Camera-type eye (tissue), 1 donor: Measurements from ENCODE around the gene LEKR1. TPM values are rescaled to one million over a fixed set of nuclear protein-coding genes. Genes with fewer than 3 reads are reported as not detected.

Source experiments
- total RNA-seq: library from RNA; depleted of rRNA; stranded (reverse); fragments of >200 nt; gene quantifications from one replicate; pipeline ENCODE4 v1.2.3, GENCODE V29; 2014

Gene LEKR1
- 4.5 TPM for total RNA-seq

GRCh38 chr3:156826144-156826895 lies at the start of gene LEKR1:
TSS of gene LEKR1 (plus strand) at chr3:156826353. CDS start at chr3:156829330, 2,977 bp downstream.

Other genes with a start within 250 kb of the LEKR1 start
- 56.8 TPM for gene TIPARP, start 151.8 kb upstream of the LEKR1 start, total RNA-seq